HG02610 (cell line): Measurements from ENCODE around the gene LRP5.
"Not testable (repeated sequence)": the region's sequence is repeated elsewhere in the genome, so short reads cannot be mapped to it uniquely, and the experiment has no call there.

Experiments
- ATAC-seq: cut with Tn5 transposase; IDR thresholded peaks from one replicate; pipeline ENCODE4 v1.9.1; 2021; ENCODE audit warnings: mild to moderate bottlenecking, moderate library complexity; ENCODE audit not compliant: unreplicated experiment

Gene LRP5

DNA sequence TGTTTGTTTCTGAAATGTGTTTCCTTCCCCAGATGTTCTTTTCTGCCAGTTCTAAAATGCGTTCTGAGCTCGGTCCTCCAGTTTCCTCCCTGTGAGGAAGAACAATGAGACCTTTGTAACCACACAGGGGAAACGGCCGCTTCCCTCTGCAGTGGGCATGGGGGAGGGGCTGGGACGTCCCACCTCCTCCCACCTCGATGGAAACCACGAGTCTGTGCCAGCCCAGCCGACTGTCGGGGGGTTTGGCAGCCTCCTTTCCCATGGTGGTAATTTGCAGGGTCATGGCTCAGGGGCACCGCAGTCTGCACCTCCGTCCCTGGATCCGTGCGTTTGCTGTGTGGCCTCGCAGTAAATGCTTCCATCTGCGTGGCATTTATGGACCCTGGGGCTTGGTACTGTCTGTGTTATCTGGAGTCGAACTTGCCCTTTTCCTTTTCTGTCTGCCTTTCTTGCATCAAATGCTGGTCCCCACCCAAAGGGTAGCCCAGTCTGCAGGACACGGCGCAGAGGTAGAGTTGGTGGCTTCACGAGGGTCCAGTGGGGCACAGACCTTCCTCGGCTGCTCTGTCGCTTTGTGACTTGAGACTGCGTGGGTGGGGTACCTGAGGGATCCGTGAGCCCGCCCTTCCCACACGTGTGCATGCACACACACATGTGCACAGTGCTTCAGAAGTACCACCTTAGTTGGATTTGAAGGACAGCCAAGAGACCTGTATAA lies 16.1 kb downstream of the LRP5 start:
- no peak for ATAC-seq

DNA sequence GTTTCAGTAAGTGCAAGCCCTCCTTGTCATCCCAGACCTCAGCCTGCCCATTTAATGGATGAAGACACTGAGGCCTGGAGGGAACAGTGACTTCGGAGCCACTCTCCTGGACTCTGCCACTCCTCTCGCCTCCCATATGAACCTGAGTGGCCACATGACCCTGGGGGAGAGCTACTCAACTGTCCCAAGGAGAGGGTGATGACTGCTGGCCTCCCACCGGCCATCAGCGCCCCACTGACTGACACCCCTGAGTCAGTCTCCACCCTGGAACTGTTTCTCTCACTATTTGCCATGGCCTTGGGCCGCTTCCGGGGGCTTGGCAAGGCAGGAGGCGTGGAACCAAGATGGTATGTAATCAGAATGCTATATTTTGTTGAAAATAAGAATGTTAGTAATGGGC lies 17.1 kb downstream of the LRP5 start:
- no peak for ATAC-seq

- ATAC-seq: no peak
Measured at GRCh38 chr11:68329978-68330699, 17.7 kb downstream of the LRP5 start.

- ATAC-seq: no peak
Measured at GRCh38 chr11:68330700-68331337, 18.4 kb downstream of the LRP5 start.

GRCh38 chr11:68331338-68331947 lies 19.1 kb downstream of the LRP5 start:
- ATAC-seq: no peak

GRCh38 chr11:68332186-68332585 lies 19.8 kb downstream of the LRP5 start:
- no peak for ATAC-seq

DNA sequence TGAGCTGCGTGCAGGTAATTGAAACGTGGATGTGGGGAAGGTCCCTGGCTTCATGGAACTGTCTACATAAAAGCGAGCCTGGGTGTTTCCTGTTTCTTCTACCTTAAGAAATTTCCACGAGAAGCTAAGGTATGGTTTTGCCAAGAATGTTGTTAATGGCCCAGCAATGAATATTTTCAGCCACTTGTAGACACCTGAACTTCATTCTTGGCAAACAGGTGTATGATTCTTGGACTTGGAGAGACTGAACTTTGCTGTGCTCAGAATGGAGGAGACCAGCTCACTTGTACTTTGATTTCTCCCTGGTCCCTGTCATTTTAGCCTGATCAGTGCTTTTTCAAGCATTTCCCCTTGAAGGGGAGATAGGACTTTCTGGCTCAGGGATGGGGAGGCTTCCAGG lies 20.8 kb downstream of the LRP5 start:
- no peak for ATAC-seq

DNA sequence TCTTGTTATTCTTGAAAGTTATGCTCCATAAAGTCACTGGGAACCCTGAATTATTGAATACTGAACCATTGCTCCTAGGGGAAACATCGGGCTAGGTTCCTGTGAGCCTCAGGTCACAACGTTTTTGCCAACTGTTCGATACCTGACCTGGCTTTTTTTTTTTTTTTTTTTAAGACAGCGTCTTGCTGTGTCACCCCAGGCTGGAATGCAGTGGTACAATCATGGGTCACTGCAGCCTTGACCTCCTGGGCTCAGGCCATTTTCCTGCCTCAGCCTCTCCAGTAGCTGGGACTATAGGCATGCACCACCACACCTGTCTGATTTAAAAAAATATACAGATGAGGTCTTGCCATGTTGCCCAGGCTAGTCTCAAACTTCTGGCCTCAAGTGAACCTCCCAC lies 22.5 kb downstream of the LRP5 start:
- ATAC-seq: no peak

GRCh38 chr11:68335683-68336082 lies 23.3 kb downstream of the LRP5 start:
- no peak for ATAC-seq

DNA sequence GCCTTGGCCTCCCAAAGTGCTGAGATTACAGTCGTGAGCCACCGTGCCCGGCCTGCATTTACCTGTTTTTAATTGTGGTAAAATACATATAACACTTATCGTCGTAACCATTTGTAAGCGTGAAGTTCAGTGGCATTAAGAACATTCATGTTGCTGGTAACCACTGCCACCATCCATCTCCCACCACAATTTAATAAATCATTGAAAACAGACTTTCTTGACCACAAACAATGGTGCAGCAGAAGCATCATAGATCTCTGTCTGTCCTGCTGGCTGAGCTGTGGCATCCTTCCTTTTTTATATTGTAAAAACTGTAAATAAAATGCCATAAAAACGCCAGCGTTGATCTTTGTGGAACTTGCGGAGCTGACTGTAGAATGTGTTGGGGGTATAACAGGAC lies 24.3 kb downstream of the LRP5 start:
- ATAC-seq: no peak

DNA sequence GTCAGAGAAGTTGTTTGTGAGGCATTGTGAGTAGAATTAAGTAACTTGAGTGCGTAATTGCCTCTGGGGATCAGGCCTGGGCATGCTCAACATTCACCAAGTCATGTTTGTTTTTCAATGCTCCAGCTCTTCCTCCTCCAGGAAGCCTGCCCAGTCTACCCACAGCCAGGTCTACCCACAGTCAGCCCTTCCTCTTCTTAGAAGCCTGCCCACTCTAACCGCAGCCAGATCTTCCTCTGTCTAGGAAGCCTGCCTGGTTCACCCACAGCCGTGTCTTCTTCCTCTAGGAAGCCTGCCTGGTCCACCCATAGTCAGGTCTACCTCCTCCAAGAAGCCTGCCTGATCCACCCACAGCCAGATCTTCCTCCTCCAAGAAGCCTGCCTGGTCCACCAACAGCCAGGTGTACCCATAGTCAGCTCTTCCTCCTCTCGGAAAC lies 25.0 kb downstream of the LRP5 start:
- no peak for ATAC-seq

DNA sequence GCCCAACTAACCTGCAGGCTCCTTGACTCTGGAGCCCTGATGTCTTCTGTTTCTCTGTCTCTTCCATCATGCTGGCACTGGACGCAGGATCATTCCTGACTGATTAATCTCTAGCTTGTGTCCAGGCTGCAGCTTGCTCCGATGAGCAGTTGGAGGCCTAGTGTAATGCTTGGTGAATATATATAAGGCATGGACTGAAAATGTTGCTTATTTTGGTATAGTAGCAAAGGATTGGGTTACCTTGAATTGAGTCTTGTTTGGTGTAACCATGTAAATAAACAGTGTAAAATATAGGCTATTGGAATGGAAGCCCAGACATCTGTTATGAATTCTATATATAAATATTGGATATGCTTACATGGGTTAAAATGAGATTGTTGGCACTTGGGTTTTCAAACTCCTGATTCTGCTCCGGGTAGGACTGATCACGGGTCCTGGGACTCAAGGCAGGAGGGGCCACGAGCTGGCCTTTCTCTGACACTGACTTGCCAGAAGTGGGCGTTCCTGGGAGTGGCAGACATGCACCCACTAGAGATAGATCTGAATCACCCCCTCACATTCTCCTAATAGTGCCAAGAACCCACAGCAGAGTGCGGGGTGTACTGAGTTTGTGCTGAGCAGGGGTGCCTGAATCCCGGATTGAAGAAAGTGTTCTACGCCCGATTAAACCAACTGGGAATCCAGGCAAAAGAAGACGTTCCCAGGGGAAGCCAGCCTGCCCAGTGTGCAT lies 25.8 kb downstream of the LRP5 start:
- no peak for ATAC-seq

- ATAC-seq: no peak
Measured at GRCh38 chr11:68340003-68340767, 27.8 kb downstream of the LRP5 start.

DNA sequence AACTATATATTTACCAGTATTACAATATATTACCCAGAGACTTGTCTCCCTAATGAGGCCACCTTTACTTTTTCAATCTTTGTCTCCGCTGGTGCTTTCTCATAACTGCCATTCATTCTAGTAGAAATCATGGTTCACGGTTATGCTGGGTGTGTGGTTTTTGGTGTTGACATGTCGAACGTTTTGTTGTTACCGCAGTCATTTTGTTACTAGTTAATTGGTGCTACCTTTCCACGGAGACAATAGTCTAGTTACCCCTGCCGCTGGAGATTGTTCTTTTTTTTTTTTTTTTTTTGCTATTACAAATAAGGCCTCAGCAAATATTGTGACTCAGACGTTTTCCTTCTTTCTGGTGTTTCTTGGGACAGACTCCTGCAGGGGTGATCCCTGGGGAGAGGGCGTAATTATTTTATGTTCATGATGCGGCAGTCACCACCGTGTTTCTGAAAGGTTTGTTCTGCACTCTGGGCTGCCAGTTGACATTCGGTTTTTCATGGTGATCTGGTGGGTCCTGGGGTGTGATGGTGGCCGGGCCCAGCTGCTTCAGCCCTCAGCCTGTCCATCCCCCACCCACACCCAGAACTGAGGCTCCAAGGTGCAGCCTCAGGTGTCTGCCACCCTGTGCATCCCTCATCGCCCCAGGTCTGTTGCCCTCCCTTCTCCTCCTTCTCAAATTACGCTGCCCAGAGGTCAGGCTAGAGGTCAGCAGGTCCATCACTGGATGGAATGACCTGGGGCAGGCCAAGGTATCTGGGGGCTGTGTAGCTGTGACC lies 28.6 kb downstream of the LRP5 start:
- ATAC-seq: no peak

GRCh38 chr11:68341557-68342458 lies 29.4 kb downstream of the LRP5 start:
- ATAC-seq: no peak

DNA sequence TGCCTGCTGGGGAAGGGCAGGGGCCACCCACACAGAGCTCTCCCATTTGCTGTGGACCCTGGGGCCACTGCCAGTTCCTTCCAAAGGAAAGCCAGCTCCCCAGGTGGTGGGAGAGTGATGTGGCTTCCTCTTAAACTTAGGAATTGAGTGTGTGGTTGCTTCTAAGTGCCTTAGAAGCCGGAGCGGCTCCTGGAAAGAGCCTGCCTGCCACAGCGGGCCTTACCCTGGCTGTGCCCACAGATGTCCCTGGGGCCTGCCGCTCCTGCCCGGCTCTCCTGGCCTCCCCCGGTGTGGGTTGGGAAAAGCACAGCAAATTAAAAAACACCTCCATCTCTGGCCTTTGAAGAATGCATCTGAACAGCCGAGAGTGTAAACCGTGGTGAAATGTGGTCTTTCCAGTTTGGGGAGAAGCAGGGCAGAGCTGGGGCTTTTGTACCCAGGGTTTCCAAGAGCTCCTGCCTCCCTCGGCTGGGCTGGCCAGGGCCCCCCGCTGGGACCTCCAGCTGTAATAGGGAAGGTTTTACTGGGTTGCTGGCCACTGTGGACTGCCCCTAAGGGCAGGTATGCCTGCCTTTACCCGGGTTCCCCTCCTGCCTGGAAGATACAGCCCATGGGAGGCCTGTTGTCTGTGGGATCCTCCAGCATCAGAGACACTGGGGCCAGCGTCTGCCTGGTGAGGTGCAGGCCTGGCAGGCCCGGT lies 30.2 kb downstream of the LRP5 start:
- ATAC-seq: no peak

GRCh38 chr11:68343761-68344256 lies 31.4 kb downstream of the LRP5 start:
- no peak for ATAC-seq

GRCh38 chr11:68344821-68345220 lies 32.4 kb downstream of the LRP5 start:
- ATAC-seq: not testable (repeated sequence)
